Liver (tissue), 3 donors: ENCODE measurements around the gene HIPK2.

Experiments
- ATF3 ChIP-seq: IDR thresholded peaks from 2 replicates; pipeline ENCODE4 v1.6.1; 2016; ENCODE audit warnings: antibody characterized with exemption
- CTCF ChIP-seq: fragments of 150-350 bp; IDR thresholded peaks from 2 replicates; pipeline ENCODE4 v1.5.1; 2017; ENCODE audit warnings: improper control_type of control experiment, low read depth, low read length; ENCODE audit not compliant: missing input control
- EGR1 ChIP-seq, 2 donors: IDR thresholded peaks; 2 replicates each; pipeline ENCODE4 v1.6.1; 2016 to 2018; ENCODE audit warnings: antibody characterized with exemption in 2 of 2, low read depth in 2 of 2
- GABPA ChIP-seq, 2 donors: IDR thresholded peaks in 1 of 2; conservative IDR thresholded peaks in 1 of 2; 2 replicates each; pipeline ENCODE4 v1.6.1; 2016; ENCODE audit warnings: antibody characterized with exemption in 2 of 2, mild to moderate bottlenecking in 1 of 2, moderate library complexity in 1 of 2
- HNF4A ChIP-seq, 2 donors: conservative IDR thresholded peaks; 2 replicates each; pipeline ENCODE4 v1.6.1; 2016; ENCODE audit warnings: antibody characterized with exemption in 2 of 2, mild to moderate bottlenecking in 2 of 2
- JUND ChIP-seq, 2 donors: IDR thresholded peaks; 2 replicates each; pipeline ENCODE4 v1.6.1; 2016; ENCODE audit warnings: antibody characterized with exemption in 2 of 2
- MAX ChIP-seq: IDR thresholded peaks from 2 replicates; pipeline ENCODE4 v1.6.1; 2016; ENCODE audit warnings: antibody characterized with exemption
- RAD21 ChIP-seq, 2 donors: IDR thresholded peaks; 2 replicates each; pipeline ENCODE4 v1.6.1; 2016; ENCODE audit warnings: antibody characterized with exemption in 2 of 2, mild to moderate bottlenecking in 2 of 2
- REST ChIP-seq: IDR thresholded peaks from 2 replicates; pipeline ENCODE4 v1.6.1; 2016; ENCODE audit warnings: antibody characterized with exemption, mild to moderate bottlenecking
- RXRA ChIP-seq, 2 donors: IDR thresholded peaks; 2 replicates each; pipeline ENCODE4 v1.6.1; 2017 to 2018; ENCODE audit warnings: antibody characterized with exemption in 2 of 2, mild to moderate bottlenecking in 1 of 2
- SP1 ChIP-seq: IDR thresholded peaks from 2 replicates; pipeline ENCODE4 v1.6.1; 2018; ENCODE audit warnings: antibody characterized with exemption, mild to moderate bottlenecking
- TAF1 ChIP-seq: conservative IDR thresholded peaks from 2 replicates; pipeline ENCODE4 v1.6.1; 2016; ENCODE audit warnings: antibody characterized with exemption, mild to moderate bottlenecking
- YY1 ChIP-seq: IDR thresholded peaks from 2 replicates; pipeline ENCODE4 v1.6.1; 2016; ENCODE audit warnings: antibody characterized with exemption, mild to moderate bottlenecking
- ZBTB33 ChIP-seq: IDR thresholded peaks from 2 replicates; pipeline ENCODE4 v1.6.1; 2016; ENCODE audit warnings: antibody characterized with exemption
- donor health status: healthy.
- donor health status: healthy.

- TF ChIP-seq RAD21 (IDR thresholded peaks at IDR 0.05) (no peak), CTCF (no peak), GABPA (IDR thresholded peaks at IDR 0.05 in 1 of 2, conservative IDR thresholded peaks at IDR 0.05 in 1 of 2) (no peak), SP1 (no peak), ZBTB33 (no peak), HNF4A (conservative IDR thresholded peaks at IDR 0.05) (no peak), MAX (no peak), TAF1 (no peak), RXRA (IDR thresholded peaks at IDR 0.05) (no peak), REST (no peak), YY1 (no peak), JUND (IDR thresholded peaks at IDR 0.05) (no peak), ATF3 (no peak), EGR1 (IDR thresholded peaks at IDR 0.05; ENCODE audit: low read depth in 2 of 2) (no peak)
These were observed 14.9 kb downstream of the HIPK2 start for GRCh38 chr7:139762886-139763285.
